Measurements from ENCODE around the gene GBP4.

GRCh38 chr1:89174491-89174890 is 24.3 kb downstream of the GBP4 start:
- TF ChIP-seq CTCF (IDR thresholded peaks at IDR 0.05) (no peak), POLR2A (IDR thresholded peaks at IDR 0.05) (no peak)

All from right lobe of liver (tissue), 4 donors.